ENCODE results near the gene ANKRD30A. TPM values are rescaled to one million over a fixed set of nuclear protein-coding genes. Genes with fewer than 3 reads are reported as not detected.

The ANKRD30A gene
- total RNA-seq, 1 donor from 2014 or later, result not detected

DNA sequence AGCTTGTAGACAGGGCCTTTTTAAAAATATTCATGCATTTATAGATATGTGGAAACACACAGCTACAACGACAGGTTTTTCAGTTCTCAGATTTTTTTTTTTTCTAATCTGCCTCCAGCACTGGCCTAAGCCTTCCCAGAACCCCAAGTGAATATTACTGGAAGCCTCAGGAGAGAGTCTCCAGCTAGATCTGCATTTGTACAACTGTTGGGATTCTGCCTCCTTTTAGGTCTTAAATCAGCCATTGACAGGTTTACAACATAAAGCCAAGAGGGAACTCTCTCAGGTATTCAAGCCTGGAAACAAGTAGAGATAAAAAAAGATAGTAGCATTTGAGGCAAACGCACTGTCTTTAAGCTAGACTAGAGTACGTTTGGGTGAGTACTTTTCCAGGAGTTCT is 275.8 kb downstream of the ANKRD30A start:
- ATAC-seq (ENCODE audit: poor library complexity), result no peak
- intact Hi-C loops (cut with DNase I), result no loop called here
- no peak for DNase-seq

DNA sequence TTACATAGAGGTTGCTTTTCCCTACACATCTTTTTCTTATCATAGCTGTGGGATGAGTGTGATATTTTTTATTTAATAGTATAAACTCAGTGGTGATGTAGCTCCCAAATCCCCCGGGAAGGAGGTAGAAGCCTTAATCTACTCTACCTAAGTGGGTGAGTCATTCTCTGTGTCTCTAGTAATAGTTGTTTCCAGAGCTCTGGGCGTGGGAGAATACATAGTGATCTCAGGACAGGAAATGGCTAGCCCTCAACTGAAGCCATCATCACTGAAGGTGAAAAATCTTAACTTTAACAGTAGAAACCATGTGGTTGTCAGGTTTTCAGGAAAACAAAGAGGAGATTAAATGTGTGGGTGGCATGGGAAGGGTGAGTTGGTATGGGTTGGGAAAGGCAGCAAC is 278.4 kb downstream of the ANKRD30A start:
- DNase-seq, result no peak
- ATAC-seq (ENCODE audit: poor library complexity), result no peak
- intact Hi-C loops (cut with DNase I), result no loop called here
